ENCODE results near the gene FKBP8.
A peak's percentile ranks its signal among the peaks of the same experiment; 100 is the strongest.

DNA sequence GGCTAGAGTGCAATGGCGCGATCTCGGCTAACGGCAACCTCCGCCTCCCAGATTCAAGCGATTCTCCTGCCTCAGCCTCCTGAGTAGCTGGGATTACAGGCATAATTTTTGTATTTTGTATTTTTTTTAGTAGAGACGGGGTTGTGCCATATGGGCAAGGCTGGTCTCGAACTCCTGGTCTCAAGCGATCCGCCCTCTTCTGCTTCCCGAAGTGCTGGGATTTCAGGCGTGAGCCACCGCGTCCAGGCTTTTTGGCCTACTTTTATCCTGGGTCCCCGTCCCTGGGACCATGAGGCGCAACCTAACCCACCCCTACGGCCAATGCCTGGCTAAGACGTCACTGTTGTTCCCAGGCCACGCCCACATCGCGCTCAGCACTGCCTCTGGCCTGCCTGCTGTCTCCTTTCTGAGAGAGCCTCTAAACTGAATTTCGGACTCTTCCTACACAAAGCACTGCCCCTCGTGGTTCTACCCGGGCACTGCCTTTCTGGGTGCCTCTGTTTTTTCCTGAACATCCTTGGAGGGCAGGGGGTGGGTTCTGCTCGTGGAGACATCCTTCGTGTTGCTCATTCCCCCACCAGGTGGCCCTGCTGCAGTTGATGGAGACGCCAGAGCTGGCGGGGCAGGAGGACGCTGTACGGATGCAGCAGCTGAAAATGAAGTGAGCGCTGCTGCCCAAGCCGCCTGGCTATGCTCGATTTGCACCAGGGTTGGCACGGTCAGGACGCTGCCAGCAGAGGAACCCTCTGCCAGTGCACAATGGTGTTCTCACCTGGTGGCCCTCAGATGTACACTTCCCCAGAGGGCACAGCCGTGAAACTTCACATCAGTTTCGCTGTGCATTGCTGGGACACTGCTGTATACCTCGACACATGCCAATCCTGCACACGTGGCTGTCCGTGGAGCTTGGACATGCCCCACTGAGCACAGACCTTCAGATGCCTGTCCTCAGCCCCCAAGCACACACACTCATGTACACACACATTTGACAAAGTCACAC lies 47.2 kb upstream of the FKBP8 start:
- TF ChIP-seq, protein P1, sequence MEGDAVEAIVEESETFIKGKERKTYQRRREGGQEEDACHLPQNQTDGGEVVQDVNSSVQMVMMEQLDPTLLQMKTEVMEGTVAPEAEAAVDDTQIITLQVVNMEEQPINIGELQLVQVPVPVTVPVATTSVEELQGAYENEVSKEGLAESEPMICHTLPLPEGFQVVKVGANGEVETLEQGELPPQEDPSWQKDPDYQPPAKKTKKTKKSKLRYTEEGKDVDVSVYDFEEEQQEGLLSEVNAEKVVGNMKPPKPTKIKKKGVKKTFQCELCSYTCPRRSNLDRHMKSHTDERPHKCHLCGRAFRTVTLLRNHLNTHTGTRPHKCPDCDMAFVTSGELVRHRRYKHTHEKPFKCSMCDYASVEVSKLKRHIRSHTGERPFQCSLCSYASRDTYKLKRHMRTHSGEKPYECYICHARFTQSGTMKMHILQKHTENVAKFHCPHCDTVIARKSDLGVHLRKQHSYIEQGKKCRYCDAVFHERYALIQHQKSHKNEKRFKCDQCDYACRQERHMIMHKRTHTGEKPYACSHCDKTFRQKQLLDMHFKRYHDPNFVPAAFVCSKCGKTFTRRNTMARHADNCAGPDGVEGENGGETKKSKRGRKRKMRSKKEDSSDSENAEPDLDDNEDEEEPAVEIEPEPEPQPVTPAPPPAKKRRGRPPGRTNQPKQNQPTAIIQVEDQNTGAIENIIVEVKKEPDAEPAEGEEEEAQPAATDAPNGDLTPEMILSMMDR (IDR thresholded peaks at IDR 0.05): peak in 2 of 6 experiments; percentile 29 to 32
- TF ChIP-seq POLR2A (IDR thresholded peaks at IDR 0.05): no peak

All from adrenal gland (tissue), 5 donors.